OCI-LY1 (cell line): Measurements from ENCODE around the gene PICK1.

Source experiments
- CTCF ChIP-seq: fragments of 200-600 bp; sonication (generic), shearing (Covaris generic); IDR thresholded peaks from 2 replicates; pipeline ENCODE4 v1.5.1; 2017; ENCODE audit warnings: mild to moderate bottlenecking, antibody characterized with exemption, low read length, moderate library complexity, mixed read lengths
- EZH2 ChIP-seq: fragments of 200-600 bp; sonication (generic), shearing (Covaris generic); IDR thresholded peaks from 2 replicates; pipeline ENCODE4 v1.8.0; 2017; ENCODE audit warnings: borderline replicate concordance, mixed run types, mild to moderate bottlenecking, antibody characterized with exemption, low read length, moderate library complexity, mixed read lengths

DNA sequence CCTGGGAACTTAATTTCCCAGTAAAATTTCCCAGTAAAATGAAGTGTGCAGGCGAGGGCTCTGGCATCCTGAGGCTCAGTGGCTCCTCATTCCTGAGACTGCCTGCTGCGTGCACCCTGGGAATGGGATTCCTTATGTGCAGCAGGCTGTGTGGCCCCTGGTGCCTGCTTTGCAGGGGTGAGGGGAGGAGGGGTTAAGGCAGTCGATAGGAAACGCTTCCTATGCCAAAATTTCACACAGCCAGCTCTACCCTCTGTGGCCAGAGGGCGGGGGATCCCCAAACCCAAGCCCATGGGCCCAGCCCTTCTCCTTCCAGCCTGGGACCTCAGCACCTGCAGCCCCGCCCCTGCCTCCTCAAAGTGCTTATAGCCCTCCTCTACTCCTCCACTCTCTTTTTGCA is 65.4 kb downstream of the PICK1 start:
- no peak for TF ChIP-seq CTCF
- TF ChIP-seq EZH2 = no peak
